GM19468 (cell line): ENCODE measurements around the gene PARD6G.
A peak's percentile ranks its signal among the peaks of the same experiment; 100 is the strongest.

ENCODE experiments used
- ATAC-seq: cut with Tn5 transposase; IDR thresholded peaks from one replicate; pipeline ENCODE4 v1.9.1; 2021; ENCODE audit warnings: mild to moderate bottlenecking, moderate library complexity, moderate number of reproducible peaks; ENCODE audit not compliant: unreplicated experiment; ENCODE audit errors: extremely low read depth

PARD6G gene

DNA sequence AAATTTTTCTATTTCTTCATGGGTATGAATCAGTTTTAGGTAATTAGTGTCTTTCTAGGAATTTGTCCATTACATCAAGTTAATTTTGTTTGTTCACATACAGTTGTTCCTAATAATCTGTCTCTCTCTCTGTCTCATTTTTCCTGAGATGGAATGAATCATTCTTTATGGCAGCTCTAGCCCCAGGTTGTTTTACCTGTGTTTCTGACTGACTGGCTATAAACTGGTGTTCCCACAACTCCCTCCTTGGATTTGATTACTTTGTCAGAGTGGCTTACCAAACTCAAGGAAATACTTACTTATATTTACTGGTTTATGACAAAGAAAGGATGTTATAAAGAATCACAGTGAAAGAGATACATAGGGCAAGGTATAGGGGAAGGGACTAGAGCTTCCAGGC lies 123.2 kb downstream of the PARD6G start:
- ATAC-seq = no peak

DNA sequence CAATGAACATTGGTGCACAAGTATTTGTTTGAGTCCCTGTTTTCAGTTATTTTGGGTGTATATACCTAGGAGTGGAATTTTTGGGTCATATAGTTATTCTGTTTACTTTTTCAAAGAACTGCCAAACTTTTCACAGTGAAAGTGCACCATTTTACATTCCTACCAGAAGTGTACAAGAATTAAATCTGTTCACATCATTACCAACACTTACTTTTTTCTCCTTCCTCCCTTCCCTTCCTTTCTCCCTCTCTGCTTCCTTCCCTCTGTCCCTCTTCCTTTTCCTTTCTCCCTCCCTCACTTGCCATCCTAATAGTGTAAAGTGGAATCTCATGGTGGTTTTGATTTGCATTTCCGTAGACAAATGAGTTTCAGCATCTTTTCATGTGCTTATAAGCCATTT lies 126.4 kb downstream of the PARD6G start:
- no peak for ATAC-seq

DNA sequence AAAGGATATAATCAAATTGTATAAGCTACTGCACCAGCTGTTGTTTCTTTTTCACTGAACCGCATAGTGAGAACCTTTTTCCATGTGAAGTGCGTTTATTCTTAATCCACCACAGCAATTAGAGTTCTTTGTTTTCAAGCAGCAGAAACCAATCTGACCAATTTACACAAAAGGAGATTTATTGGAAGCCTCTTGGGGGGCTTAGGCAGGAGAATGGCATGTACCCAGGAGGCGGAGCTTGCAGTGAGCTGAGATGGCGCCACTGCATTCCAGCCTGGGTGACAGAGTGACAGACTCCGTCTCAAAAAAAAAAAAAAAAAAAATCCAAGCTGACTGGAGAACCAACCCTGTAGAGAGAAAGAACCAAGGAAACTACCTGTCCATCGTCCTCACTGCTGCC lies 128.2 kb downstream of the PARD6G start:
- no peak for ATAC-seq

DNA sequence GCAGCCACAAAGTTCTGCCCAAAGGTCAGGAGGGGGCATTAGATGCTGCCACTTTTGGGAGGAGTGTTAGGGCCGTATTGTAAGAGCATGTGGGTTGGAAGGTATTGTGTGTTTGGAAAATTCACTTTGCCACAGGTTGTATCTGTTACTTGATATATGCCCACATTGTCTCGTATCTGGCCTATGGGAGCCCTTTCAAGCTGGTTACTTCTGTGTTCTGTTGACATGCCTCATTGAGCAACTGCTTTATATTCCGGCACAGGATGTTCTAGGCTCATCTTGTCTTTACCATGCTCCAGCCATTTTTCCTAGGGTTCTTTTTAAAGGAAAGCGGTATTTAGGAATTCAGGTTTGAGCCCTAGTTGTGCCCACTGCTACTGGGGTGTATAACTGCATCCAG lies 132.3 kb downstream of the PARD6G start:
- ATAC-seq = no peak

DNA sequence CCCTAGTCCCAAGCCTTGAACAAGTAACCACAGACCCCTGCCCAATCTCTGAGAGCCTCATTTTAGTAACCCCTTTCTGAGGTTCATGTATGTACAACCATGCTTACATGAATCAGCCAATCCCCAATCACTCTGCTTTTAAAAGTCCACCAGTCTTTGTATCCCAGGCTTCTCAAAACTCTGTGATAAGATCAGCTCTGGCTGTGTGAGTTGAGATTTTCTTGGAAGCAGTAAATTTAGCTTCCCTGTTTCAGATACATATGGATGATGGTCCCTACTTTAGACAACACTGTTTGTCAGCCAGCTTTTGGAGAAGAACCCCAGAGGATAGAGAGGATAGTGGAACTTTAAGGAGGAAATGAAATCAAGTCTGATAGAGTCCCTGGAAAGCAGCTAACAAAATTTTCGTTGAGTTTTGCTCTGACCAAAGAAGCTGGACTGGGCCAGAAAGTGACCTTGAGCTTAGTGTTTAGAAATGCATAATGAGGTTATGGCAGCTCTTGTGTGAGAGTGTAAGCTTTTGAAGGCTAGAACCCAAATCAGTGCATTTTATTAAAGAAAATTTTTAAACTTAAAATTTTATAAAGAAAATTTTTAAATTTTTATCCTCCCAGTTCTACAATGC lies 134.6 kb downstream of the PARD6G start:
- ATAC-seq = no peak

DNA sequence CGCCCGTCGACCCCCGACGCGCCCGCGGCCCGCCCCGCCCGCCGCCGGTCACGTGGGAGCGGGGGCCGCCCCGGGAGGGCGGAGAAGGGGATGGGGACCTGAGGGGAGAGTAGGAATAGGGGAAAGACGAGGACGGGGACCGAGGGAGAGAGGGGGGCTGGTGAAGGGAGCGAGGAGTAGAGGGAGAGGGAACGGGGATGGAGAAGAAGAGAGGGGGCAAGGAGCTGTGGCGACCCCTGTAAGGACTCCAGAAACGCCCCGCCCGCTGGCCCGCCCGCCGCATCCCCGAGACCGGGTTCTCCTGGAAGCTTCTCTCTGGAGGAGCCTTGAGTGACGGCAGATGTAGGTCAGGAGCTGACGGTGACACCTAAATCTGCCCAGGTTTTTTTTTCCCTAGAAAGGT lies 137.6 kb downstream of the PARD6G start:
- ATAC-seq = no peak

DNA sequence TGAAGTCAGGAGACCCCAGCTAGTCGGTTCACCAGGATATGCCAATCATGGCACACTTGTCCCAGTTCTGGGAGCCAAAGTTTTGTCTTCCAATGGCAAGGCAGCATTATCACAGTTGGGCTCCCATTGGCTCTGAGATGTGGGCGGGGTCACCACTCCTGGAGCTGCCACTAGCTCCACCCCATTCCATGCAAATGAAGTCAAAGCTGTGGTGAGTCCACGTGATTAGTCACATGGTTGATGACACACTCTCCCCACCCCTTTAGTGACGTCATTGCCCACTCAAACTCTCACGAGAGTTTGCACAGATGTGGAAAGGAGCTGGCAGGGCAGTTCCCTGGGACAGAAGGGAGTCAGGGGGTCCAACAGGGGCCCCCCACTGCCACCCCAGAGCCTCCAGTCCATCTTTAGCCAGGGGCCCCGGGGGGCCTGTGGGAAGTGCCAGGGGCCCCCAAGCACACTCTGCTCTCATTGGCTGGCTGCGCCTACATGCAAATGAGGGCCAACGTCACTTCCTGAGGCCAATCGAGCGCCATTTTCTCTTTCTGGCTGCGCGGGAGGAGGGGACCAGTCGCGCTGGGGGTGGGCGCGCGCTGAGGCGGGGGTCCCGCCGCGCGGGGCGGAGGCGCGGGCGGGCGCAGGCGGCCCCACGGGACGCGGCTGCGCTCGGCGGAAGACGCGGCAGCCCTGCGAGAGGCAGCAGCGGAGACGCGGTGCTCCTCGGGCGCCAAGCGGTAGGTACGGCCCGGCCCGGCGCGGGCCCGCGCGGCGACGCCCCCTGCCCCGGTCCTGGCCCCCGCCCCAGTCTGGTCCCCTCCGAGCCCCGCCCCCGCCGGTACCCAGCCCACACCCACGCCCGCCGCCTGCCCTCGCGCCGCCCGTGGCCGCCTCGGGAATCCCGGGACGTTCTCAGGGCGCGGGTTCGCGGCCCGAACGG lies 138.3 kb downstream of the PARD6G start, which contains the start of gene ADNP2:
ADNP2 (plus strand) TSS at position 524 of the 937 bp plus-strand sequence. CDS start 8,281 bp downstream, outside the sequence.
- peak; percentile 53 for ATAC-seq

DNA sequence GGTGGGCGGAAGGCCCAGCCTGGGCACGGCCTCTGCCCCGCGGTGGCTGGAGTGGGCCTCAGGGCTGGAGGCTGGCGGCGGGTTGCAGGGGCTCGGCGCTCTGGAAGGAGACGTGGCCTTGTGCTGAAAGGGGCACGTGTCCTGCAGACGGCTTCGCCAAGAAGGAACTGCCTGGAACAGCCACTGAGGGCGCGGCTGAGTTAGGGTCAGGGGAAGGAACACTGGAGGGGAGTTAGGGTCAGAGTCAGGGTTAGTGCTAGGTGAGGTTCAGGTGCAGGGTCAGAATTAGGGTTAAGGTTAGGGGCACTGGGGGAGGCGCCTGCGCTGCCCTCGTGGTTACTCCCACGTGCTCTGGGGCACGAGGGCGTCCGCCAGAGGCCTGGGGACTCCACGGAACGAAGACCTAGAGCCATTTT lies 139.2 kb downstream of the PARD6G start:
- no peak for ATAC-seq

DNA sequence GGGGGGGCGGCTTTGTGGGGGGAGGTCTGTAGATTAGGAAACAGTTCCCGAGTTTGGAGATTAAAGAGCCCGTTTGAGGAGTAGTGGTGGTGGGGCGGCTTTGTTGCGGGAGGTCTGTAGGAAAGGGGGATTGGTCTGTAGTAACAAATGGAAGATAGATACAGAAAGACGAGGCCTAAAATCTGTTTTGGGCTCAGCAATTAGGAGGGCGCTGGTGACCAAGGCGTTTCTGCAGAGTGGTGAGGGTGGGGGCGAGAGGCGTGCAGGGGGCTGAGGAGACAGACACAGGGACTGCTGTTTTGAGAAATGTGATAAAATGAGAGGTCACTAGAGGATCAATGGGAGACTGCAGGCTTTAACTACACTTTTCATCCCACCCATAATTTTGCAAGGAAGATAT lies 139.9 kb downstream of the PARD6G start:
- ATAC-seq = no peak
